B cell (primary cell): Measurements from ENCODE around the gene APRT. TPM values are rescaled to one million over a fixed set of nuclear protein-coding genes. Genes with fewer than 3 reads are reported as not detected.

Experiments
- ATAC-seq: fragments of 200-7000 bp; cut with Tn5 transposase; one replicate; pipeline ENCODE4 v1.10.0; 2021; ENCODE audit warnings: low read depth, mild to moderate bottlenecking, moderate number of reproducible peaks, moderate library complexity
- CTCF ChIA-PET: fragments of 350-600 bp; sonication (Branson Sonifier 250); formaldehyde crosslinking; loops from one replicate; lab custom pipeline; 2021; ENCODE audit warnings: antibody characterized with exemption, inconsistent platforms; lab: Charles Lee
- POLR2A ChIA-PET: fragments of 350-600 bp; sonication (Branson Sonifier 250); formaldehyde crosslinking; loops from one replicate; lab custom pipeline; 2021; ENCODE audit warnings: antibody characterized with exemption; lab: Charles Lee
- DNase-seq: peaks from one replicate; pipeline ENCODE4 v3.0.0; 2013
- H2AFZ ChIP-seq: 2 replicates; pipeline ENCODE4 v1.6.1; 2012; ENCODE audit warnings: mild to moderate bottlenecking, low read depth, low read length; ENCODE audit not compliant: insufficient read depth, poor library complexity, severe bottlenecking
- H3K27ac ChIP-seq, 2 donors: 1 replicate in 1 of 2; 2 replicates in 1 of 2; pipeline ENCODE4 v1.5.1; 2012 to 2013; ENCODE audit warnings: low read length in 2 of 2, mild to moderate bottlenecking in 2 of 2, moderate library complexity in 1 of 2
- H3K27me3 ChIP-seq, 4 experiments: fragments of 200-600 bp in 1 of 4; sonication (generic) in 1 of 4; replicated peaks in 1 of 4; 1 replicate in 2 of 4; 2 replicates in 2 of 4; pipeline versions ENCODE4 v1.6.1 to v1.7.0; 2013 to 2016; ENCODE audit warnings: low read length in 3 of 4, mild to moderate bottlenecking in 2 of 4, mixed read lengths in 1 of 4, moderate library complexity in 1 of 4; ENCODE audit not compliant: insufficient read depth in 4 of 4, control insufficient read depth in 3 of 4; ENCODE audit errors: control extremely low read depth in 1 of 4
- H3K36me3 ChIP-seq, 2 experiments: replicated peaks in 1 of 2; 1 replicate in 1 of 2; 2 replicates in 1 of 2; pipeline versions ENCODE4 v1.6.1 to v1.7.1; 2013; ENCODE audit warnings: low read length in 1 of 2; ENCODE audit not compliant: insufficient read depth in 2 of 2, control insufficient read depth in 1 of 2; ENCODE audit errors: control extremely low read depth in 1 of 2, extremely low read depth in 1 of 2
- H3K4me1 ChIP-seq, 2 donors: fragments of 200-600 bp in 1 of 2; sonication (generic) in 1 of 2; 1 replicate in 1 of 2; 2 replicates in 1 of 2; pipeline versions ENCODE4 v1.5.1 to v1.6.1; 2013 to 2017; ENCODE audit warnings: low read length in 2 of 2; ENCODE audit not compliant: control insufficient read depth in 2 of 2, insufficient read depth in 2 of 2
- H3K4me2 ChIP-seq: replicated peaks from 2 replicates; pipeline ENCODE3; 2012; ENCODE audit warnings: mild to moderate bottlenecking, low read depth, low read length; ENCODE audit not compliant: poor library complexity, severe bottlenecking
- H3K4me3 ChIP-seq, 5 experiments: fragments of 200-600 bp in 1 of 5; sonication (generic) in 1 of 5; 1 replicate in 3 of 5; 2 replicates in 2 of 5; pipeline versions ENCODE4 v1.5.1 to v1.7.0; 2011 to 2016; ENCODE audit warnings: low read length in 4 of 5, mild to moderate bottlenecking in 4 of 5, low read depth in 2 of 5, control low read depth in 1 of 5, moderate library complexity in 1 of 5; ENCODE audit not compliant: insufficient read depth in 1 of 5; ENCODE audit errors: control extremely low read depth in 1 of 5, extremely low read depth in 1 of 5
- H3K79me2 ChIP-seq: fragments of 200-600 bp; sonication (generic); one replicate; pipeline ENCODE4 v1.6.0; 2016; ENCODE audit warnings: low read length; ENCODE audit not compliant: control insufficient read depth, insufficient read depth
- H3K9ac ChIP-seq: fragments of 200-600 bp; sonication (generic); 2 replicates; pipeline ENCODE4 v1.6.1; 2017; ENCODE audit warnings: mild to moderate bottlenecking, low read length, moderate library complexity
- H3K9me3 ChIP-seq, 3 donors: one replicate each; pipeline versions ENCODE4 v1.6.1 to v1.7.1; 2013; ENCODE audit warnings: low read length in 2 of 3; ENCODE audit not compliant: control insufficient read depth in 2 of 3, insufficient read depth in 1 of 3; ENCODE audit errors: control extremely low read depth in 1 of 3
- H4K20me1 ChIP-seq: 2 replicates; pipeline ENCODE4 v1.6.0; 2012; ENCODE audit warnings: mild to moderate bottlenecking, low read length; ENCODE audit not compliant: insufficient read depth, control insufficient read depth, poor library complexity, severe bottlenecking
- H3K27ac Mint-ChIP-seq: one replicate; pipeline ENCODE4 v1.8.0; 2021; ENCODE audit warnings: mixed read lengths
- H3K27me3 Mint-ChIP-seq: one replicate; pipeline ENCODE4 v1.8.0; 2021; ENCODE audit warnings: mixed read lengths
- H3K4me1 Mint-ChIP-seq: one replicate; pipeline ENCODE4 v1.8.0; 2021; ENCODE audit warnings: mixed read lengths
- H3K4me3 Mint-ChIP-seq: one replicate; pipeline ENCODE4 v1.8.0; 2021; ENCODE audit warnings: mixed read lengths
- H3K9me3 Mint-ChIP-seq: one replicate; pipeline ENCODE4 v1.8.0; 2022; ENCODE audit warnings: mixed read lengths; ENCODE audit not compliant: insufficient read depth
- CTCF ChIP-seq: fragments of 200-600 bp; IDR thresholded peaks from one replicate; pipeline ENCODE4 v1.8.0; 2022; ENCODE audit warnings: antibody characterized with exemption, mild to moderate bottlenecking
- EZH2 ChIP-seq: IDR thresholded peaks from 2 replicates; pipeline ENCODE4 v1.6.1; 2012; ENCODE audit warnings: borderline replicate concordance, low read depth, mild to moderate bottlenecking, moderate library complexity, low read length; ENCODE audit not compliant: insufficient read depth, poor library complexity, severe bottlenecking
- WGBS: methylation state at CpG from one replicate; pipeline ENCODE4 v1.1.5; 2013; ENCODE audit warnings: missing lambda C conversion rate; ENCODE audit not compliant: insufficient coverage; 5-methylcytosine and 5-hydroxymethylcytosine counted together
- intact Hi-C: fragments of 100-400 bp; cut with micrococcal nuclease; formaldehyde crosslinking; loops from one replicate; pipeline ENCODE4 v1.10.0; 2022
- polyA plus RNA-seq: library from polyadenylated mRNA; depleted of rRNA; stranded (reverse); fragments of >200 nt; gene quantifications from 2 replicates; pipeline ENCODE4 v1.2.3, GENCODE V29; 2012
- total RNA-seq, 2 donors: library from RNA; stranded (reverse); fragments of 120-200 nt in 1 of 2; gene quantifications; 1 replicate in 1 of 2; 2 replicates in 1 of 2; pipeline versions ENCODE4 v1.2.3 to v1.2.4, GENCODE V29; 2013 to 2022

Gene APRT
- total and polyA plus RNA-seq, 2 donors (not counting 1 experiment from before 2014, with no cell fraction given), result 124 to 161 TPM

GRCh38 chr16:88856828-88857727 is 45.4 kb upstream of the APRT start, which contains the start of the genes GALNS and TRAPPC2L:
Gene GALNS (minus strand): TSS chr16:88856947. CDS start chr16:88856877, 70 bp downstream.
Gene TRAPPC2L (plus strand): TSS chr16:88857127. CDS start chr16:88857151, 24 bp downstream.
- ChIA-PET POLR2A (interaction anchor here (0.6 to 1.9 kb wide), 6 partner anchors 9 to 360 kb away, joined by 3 to 11 read pairs (median 3); partner anchors contain the start of genes APRT and ZNF778), CTCF (interaction anchor here (1.0 to 3.0 kb wide), 19 partner anchors 10 to 770 kb away, joined by 3 to 50 read pairs (median 4); partner anchors contain the start of genes APRT, PABPN1L, PIEZO1 and ZNF778)
- peaks cover 46% of the 10 kb centered on the region for H3K79me2 ChIP-seq
- peak; percentile 97 for DNase-seq
- Mint-ChIP-seq H3K4me1 (peaks cover 38% of the 10 kb centered on the region), H3K27ac (peak within 1 kb of the TSS; percentile 94), H3K27me3 (no peaks in the 10 kb centered on the region), H3K4me3 (peak within 1 kb of the TSS; percentile 97), H3K9me3 (no peaks in the 10 kb centered on the region)
- peaks cover 0 to 27% of the 10 kb centered on the region in 2 experiments for H3K36me3 ChIP-seq
- H3K27ac ChIP-seq, result peak within 1 kb of the TSS; percentile 63 to 84
- under 1% methylated on average over 87 of the region's 87 CpGs for WGBS
- TF ChIP-seq EZH2 (no peak), CTCF (no peak)
- H3K4me2 ChIP-seq, result peak within 1 kb of the TSS; percentile 91
- H3K9me3 ChIP-seq, result no peaks in the 10 kb centered on the region
- intact Hi-C loops, result loop anchor here (1.0 to 2.0 kb wide), 7 partner anchors 45 to 360 kb away; partner anchors contain the start of genes CDH15, CDT1, PIEZO1 and ZNF778
- peaks cover 30 to 36% of the 10 kb centered on the region in 2 donors for H3K4me1 ChIP-seq
- no peaks in the 10 kb centered on the region for H3K27me3 ChIP-seq
- H3K4me3 ChIP-seq, result peak within 1 kb of the TSS; percentile 80 to 98 (median 93)
- peak within 1 kb of the TSS; percentile 87 for H3K9ac ChIP-seq
- H4K20me1 ChIP-seq, result peaks cover 40% of the 10 kb centered on the region
- peak within 1 kb of the TSS; percentile 92 for H2AFZ ChIP-seq
- peak; percentile 91 for ATAC-seq
